Karpas-422 (cell line): ENCODE measurements around the gene TENM4. TPM values are rescaled to one million over a fixed set of nuclear protein-coding genes. Genes with fewer than 3 reads are reported as not detected.

Experiments
- DNase-seq: peaks from one replicate; pipeline ENCODE4 v3.0.0-alpha.2; 2015
- H2AFZ ChIP-seq: fragments of 200-600 bp; sonication (generic); 2 replicates; pipeline ENCODE4 v1.6.1; 2014; ENCODE audit warnings: antibody characterized with exemption, low read length, mixed read lengths
- H3K27ac ChIP-seq: fragments of 200-600 bp; sonication (generic); 2 replicates; pipeline ENCODE4 v1.5.1; 2014; ENCODE audit warnings: mild to moderate bottlenecking, low read length, moderate library complexity
- H3K27me3 ChIP-seq: fragments of 200-600 bp; sonication (generic); 2 replicates; pipeline ENCODE4 v1.6.1; 2014; ENCODE audit warnings: low read length, mixed read lengths
- H3K36me3 ChIP-seq: fragments of 200-600 bp; sonication (generic); 2 replicates; pipeline ENCODE4 v1.6.1; 2014; ENCODE audit warnings: low read length, mixed read lengths; ENCODE audit not compliant: insufficient read depth
- H3K4me1 ChIP-seq: fragments of 200-600 bp; sonication (generic); 2 replicates; pipeline ENCODE4 v1.6.1; 2014; ENCODE audit warnings: mild to moderate bottlenecking, low read length, mixed read lengths
- H3K4me2 ChIP-seq: fragments of 200-600 bp; sonication (generic); 2 replicates; pipeline ENCODE4 v1.6.1; 2014; ENCODE audit warnings: low read length, low read depth, mild to moderate bottlenecking; ENCODE audit not compliant: poor library complexity, severe bottlenecking
- H3K4me3 ChIP-seq: fragments of 200-600 bp; sonication (generic); 2 replicates; pipeline ENCODE4 v1.5.1; 2014; ENCODE audit warnings: mild to moderate bottlenecking, antibody characterized with exemption, low read length, mixed read lengths
- H3K79me2 ChIP-seq: fragments of 200-600 bp; sonication (generic); 2 replicates; pipeline ENCODE4 v1.6.1; 2014; ENCODE audit warnings: mild to moderate bottlenecking, low read length, mixed read lengths
- H3K9ac ChIP-seq: fragments of 200-600 bp; sonication (generic); 2 replicates; pipeline ENCODE4 v1.6.0; 2014; ENCODE audit warnings: low read length
- H3K9me2 ChIP-seq: fragments of 200-600 bp; sonication (generic), shearing (Covaris generic); replicated peaks from 2 replicates; pipeline ENCODE4 v1.6.0; 2014; ENCODE audit warnings: mild to moderate bottlenecking, low read length, moderate library complexity; ENCODE audit not compliant: insufficient read depth
- H3K9me3 ChIP-seq: fragments of 300-700, 200-600 bp; sonication (generic); 2 replicates; pipeline ENCODE4 v1.6.1; 2014; ENCODE audit warnings: low read length, mixed read lengths
- H4K20me1 ChIP-seq: fragments of 200-600 bp; sonication (generic); 2 replicates; pipeline ENCODE4 v1.6.1; 2014; ENCODE audit warnings: mild to moderate bottlenecking, antibody characterized with exemption, low read length, low read depth; ENCODE audit not compliant: insufficient read depth
- total RNA-seq: library from RNA; depleted of rRNA; stranded (reverse); fragments of >200 nt; shearing (Covaris generic); gene quantifications from 2 replicates; pipeline ENCODE4 v1.2.3, GENCODE V29; 2014; ENCODE audit warnings: low replicate concordance

The TENM4 gene
- total RNA-seq, 1 experiment from 2014 or later: not detected

DNA sequence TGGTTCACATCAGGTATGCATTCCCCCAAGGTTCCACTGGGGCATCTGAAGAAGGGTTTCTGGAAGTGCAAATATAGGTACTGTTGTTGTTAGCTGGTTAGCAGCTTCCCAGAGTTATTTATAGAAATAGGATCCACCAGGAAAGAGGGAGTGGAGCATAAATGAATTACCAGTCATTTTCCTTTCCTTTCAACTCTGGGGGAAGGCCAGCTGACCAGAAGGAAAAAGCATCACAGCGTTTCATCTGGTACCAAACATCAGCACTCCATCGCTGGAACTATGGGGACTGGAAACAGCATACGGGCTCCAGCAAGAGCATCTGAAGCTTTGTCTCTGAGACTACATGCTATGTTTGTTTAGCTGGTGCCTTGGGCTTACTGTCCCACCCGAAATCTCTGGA lies 487.9 kb downstream of the TENM4 start:
- DNase-seq: no peak

DNA sequence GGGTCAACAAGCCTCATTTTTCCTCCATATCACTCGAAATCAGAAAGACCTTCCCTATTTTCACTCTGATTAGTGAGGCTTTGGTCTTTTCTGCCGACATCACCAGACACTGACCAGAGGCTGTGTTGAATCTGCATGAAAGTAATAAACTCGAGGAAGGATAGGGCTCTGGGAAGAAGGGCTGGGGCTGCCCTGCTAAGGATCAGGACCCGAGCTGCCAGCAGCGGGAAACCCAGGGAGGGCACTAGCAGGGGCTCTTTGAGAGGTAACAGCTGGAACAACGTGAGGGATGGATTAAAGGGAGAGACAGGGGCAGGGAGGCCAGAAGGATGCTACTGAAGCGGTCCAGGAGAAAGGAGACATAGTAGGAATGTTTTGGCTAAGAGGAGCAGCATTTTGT lies 488.7 kb downstream of the TENM4 start:
- Histone ChIP-seq H3K27ac (no peak overlapping the region), H2AFZ (no peak overlapping the region), H3K36me3 (no peaks in the 10 kb centered on the region), H3K4me1 (no peaks in the 10 kb centered on the region), H3K79me2 (no peaks in the 10 kb centered on the region), H4K20me1 (no peaks in the 10 kb centered on the region), H3K9me3 (no peaks in the 10 kb centered on the region), H3K27me3 (no peaks in the 10 kb centered on the region), H3K4me2 (no peak overlapping the region), H3K9me2 (no peaks in the 10 kb centered on the region), H3K4me3 (no peak overlapping the region), H3K9ac (no peak overlapping the region)
- no peak for DNase-seq

More for the DNA sequence above, 487.9 kb downstream of the TENM4 start:
- no peaks in the 10 kb centered on the region for H3K9me3 ChIP-seq
- no peak overlapping the region for H3K27ac ChIP-seq
- no peak overlapping the region for H2AFZ ChIP-seq
- H3K9ac ChIP-seq: no peak overlapping the region
- no peaks in the 10 kb centered on the region for H3K36me3 ChIP-seq
- no peaks in the 10 kb centered on the region for H3K9me2 ChIP-seq
- H3K4me3 ChIP-seq: no peak overlapping the region
- no peaks in the 10 kb centered on the region for H3K4me1 ChIP-seq
- no peaks in the 10 kb centered on the region for H3K79me2 ChIP-seq
- H3K4me2 ChIP-seq: no peak overlapping the region
- H4K20me1 ChIP-seq: no peaks in the 10 kb centered on the region
- no peaks in the 10 kb centered on the region for H3K27me3 ChIP-seq

DNA sequence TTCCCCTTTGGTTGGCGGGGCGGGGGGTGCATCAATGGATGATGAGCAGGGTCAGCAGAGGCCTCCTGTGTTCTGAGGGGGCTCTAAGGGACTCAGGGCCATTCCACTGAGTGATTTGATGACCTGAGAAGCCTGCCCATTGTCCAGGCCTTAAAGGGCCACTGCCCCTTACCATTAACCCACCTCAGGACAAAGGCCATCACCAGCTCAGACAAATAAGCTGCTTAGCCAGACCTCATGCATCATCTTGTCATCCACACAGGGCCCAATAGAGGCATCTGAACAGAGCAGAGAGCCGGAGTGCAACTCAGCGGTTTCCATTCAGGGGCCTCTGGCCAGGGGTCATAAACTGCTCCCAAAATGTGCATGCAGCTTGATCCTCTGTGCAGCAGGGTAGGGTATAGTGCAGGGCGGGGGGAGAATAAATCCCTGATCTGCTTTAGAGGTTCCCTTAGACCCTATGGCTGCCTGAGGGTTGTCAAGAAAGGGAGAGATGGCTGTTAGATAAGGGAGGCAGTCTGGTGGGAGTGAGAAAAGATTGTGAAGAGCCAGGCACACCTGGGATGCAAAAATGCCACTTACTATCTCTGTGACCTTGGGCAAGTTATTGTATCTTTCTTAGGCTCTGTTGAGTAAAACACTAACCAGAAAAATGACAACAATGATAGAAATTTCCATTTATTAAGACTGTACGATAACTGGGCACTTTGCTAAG lies 490.7 kb downstream of the TENM4 start:
- H2AFZ ChIP-seq: no peak overlapping the region
- no peaks in the 10 kb centered on the region for H3K27me3 ChIP-seq
- H3K9ac ChIP-seq: no peak overlapping the region
- no peaks in the 10 kb centered on the region for H3K4me1 ChIP-seq
- no peaks in the 10 kb centered on the region for H4K20me1 ChIP-seq
- no peak for DNase-seq
- H3K4me2 ChIP-seq: no peak overlapping the region
- no peaks in the 10 kb centered on the region for H3K9me2 ChIP-seq
- H3K36me3 ChIP-seq: no peaks in the 10 kb centered on the region
- H3K9me3 ChIP-seq: no peaks in the 10 kb centered on the region
- no peak overlapping the region for H3K4me3 ChIP-seq
- H3K79me2 ChIP-seq: no peaks in the 10 kb centered on the region
- H3K27ac ChIP-seq: no peak overlapping the region

DNA sequence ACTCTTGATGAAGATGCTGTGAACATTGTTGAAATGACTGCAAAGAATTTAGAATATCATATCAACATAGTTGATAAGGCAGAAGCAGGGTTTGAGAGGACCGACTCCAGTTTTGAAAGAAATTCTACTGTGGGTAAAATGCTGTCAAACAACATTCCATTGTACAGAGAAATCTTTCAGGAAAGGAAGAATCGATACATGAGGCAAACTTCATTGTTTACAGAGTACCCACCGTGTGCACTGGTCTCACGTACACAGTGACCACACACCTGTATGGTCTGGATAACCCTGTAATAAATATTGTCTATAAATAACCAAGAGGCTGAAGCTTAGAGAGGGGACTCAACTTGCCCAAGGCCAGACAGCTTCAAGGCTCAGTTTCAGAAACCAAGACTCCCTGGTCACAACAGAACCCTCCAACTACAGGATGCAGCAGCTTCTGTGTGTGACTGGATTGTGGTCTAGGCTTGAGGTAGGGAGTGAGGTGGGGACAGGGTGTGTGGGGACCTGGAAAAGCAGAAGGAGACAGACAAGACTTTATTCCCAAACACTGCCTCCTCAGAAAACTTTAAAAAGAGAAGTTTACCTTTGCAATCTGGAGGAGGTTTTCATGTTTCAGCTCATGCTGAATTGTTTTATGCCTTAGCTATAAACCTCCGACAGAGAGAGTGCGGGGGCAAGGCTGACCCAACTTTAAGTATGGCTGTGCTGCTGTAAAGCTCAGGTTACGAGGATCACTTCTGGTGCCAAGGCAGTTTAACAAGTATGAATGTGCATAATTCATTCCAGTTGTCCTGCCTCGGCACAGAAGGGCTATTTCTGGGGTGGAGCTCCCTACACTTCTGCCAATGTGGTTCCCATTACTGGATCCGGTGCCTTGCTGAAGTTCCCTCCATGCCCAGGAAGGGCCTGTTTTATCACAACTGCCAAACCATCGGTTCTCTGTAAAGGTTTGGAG lies 493.6 kb downstream of the TENM4 start:
- DNase-seq: no peak
- H2AFZ ChIP-seq: no peak overlapping the region
- H3K36me3 ChIP-seq: no peaks in the 10 kb centered on the region
- H3K79me2 ChIP-seq: no peaks in the 10 kb centered on the region
- no peak overlapping the region for H3K27ac ChIP-seq
- H3K9me2 ChIP-seq: no peaks in the 10 kb centered on the region
- no peak overlapping the region for H3K4me2 ChIP-seq
- no peaks in the 10 kb centered on the region for H4K20me1 ChIP-seq
- H3K9ac ChIP-seq: no peak overlapping the region
- no peak overlapping the region for H3K4me3 ChIP-seq
- H3K9me3 ChIP-seq: no peaks in the 10 kb centered on the region
- no peaks in the 10 kb centered on the region for H3K27me3 ChIP-seq
- no peaks in the 10 kb centered on the region for H3K4me1 ChIP-seq

DNA sequence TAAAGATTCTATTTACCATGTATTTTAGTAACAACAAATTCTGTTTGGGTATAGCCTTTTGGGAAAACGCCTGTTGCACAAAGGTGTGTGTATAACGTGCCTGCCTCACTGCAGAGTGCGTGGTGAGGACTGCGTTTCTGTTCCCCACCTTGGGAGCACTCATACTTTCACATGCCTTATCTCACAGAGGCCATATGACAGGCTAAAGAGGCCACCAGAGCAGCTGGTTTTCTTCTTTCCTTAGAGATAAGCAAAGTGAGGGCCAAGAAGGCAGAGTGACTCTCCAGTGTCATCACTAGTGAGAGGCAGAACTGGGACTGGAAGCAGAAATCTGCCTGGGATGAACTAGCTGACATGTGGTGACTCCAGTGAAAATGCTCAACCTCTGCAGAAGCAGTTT lies 497.0 kb downstream of the TENM4 start:
- no peaks in the 10 kb centered on the region for H3K27me3 ChIP-seq
- no peak overlapping the region for H3K4me3 ChIP-seq
- H4K20me1 ChIP-seq: no peaks in the 10 kb centered on the region
- DNase-seq: no peak
- no peaks in the 10 kb centered on the region for H3K4me1 ChIP-seq
- no peaks in the 10 kb centered on the region for H3K9me2 ChIP-seq
- H3K9ac ChIP-seq: no peak overlapping the region
- H3K9me3 ChIP-seq: no peaks in the 10 kb centered on the region
- H3K79me2 ChIP-seq: no peaks in the 10 kb centered on the region
- H2AFZ ChIP-seq: no peak overlapping the region
- no peak overlapping the region for H3K4me2 ChIP-seq
- no peak overlapping the region for H3K27ac ChIP-seq
- no peaks in the 10 kb centered on the region for H3K36me3 ChIP-seq

DNA sequence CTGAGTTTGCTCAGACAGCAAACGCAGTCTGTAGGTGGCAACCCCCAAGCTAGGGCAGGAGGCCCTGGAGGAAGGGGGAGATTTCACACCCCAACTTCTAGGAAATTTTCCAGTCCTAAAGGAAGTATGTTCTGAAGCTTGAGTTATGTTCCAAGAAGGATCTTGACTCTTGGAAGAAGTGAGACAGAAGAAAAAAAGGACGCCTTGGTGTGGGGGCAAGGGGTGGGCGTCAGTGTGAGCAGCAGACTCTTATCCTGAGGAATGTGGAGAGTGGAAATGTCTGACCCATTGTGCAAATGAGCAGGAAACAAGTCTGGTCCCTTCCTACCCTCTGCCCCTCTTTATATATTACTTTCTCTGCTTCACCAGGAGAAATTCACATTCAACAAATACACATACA lies 497.7 kb downstream of the TENM4 start:
- H3K9ac ChIP-seq: no peak overlapping the region
- H3K36me3 ChIP-seq: no peaks in the 10 kb centered on the region
- no peaks in the 10 kb centered on the region for H3K27me3 ChIP-seq
- H3K9me2 ChIP-seq: no peaks in the 10 kb centered on the region
- no peak overlapping the region for H3K27ac ChIP-seq
- H3K79me2 ChIP-seq: no peaks in the 10 kb centered on the region
- H3K4me2 ChIP-seq: no peak overlapping the region
- no peak overlapping the region for H3K4me3 ChIP-seq
- no peaks in the 10 kb centered on the region for H4K20me1 ChIP-seq
- H3K4me1 ChIP-seq: no peaks in the 10 kb centered on the region
- no peak for DNase-seq
- no peaks in the 10 kb centered on the region for H3K9me3 ChIP-seq
- no peak overlapping the region for H2AFZ ChIP-seq

DNA sequence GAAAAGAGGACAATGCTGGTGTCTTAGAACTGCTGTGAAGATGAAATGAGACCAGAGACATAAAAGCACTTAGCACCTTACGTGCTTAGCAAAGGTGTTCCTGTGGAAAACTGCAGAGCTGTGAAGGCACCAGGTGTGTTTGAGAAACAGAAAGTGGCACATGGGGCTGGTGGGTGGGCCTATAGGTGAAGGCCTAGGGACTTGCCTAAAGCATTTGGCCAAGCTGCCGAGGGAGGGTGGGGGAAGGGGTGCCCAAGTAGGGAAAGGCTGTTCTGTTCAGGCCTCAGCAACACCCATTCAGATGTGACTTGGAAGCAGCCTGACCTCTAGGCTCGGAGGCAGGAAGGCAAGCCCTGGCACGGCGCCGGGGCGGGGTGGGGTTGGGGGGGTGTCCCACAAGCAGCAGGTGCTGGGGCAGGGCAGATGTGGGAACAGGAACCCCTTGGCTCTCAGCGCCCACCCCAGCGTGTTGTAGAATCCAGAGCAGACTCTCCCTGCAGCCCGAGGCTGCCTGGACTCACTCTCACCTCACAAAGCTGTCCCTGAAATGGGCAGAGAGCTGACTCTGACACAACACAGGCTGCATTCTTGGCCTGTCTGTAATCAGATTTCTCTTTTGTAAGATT lies 499.5 kb downstream of the TENM4 start:
- no peak for DNase-seq
- Histone ChIP-seq H2AFZ (no peak overlapping the region), H3K36me3 (no peaks in the 10 kb centered on the region), H4K20me1 (no peaks in the 10 kb centered on the region), H3K27ac (no peak overlapping the region), H3K9ac (no peak overlapping the region), H3K9me2 (no peaks in the 10 kb centered on the region), H3K27me3 (no peaks in the 10 kb centered on the region), H3K4me1 (no peaks in the 10 kb centered on the region), H3K9me3 (no peaks in the 10 kb centered on the region), H3K4me2 (no peak overlapping the region), H3K4me3 (no peak overlapping the region), H3K79me2 (no peaks in the 10 kb centered on the region)
